ENCODE measurements around the gene BAD. TPM values are rescaled to one million over a fixed set of nuclear protein-coding genes. Genes with fewer than 3 reads are reported as not detected.

Gene BAD
- total RNA-seq, 2 donors from 2014 or later: 140 to 161 TPM

GRCh38 chr11:64244966-64245365, 39.5 kb downstream of the BAD start:
- no peaks in the 10 kb centered on the region for H3K36me3 ChIP-seq
- DNase-seq (ENCODE audit: low spot score): no peak
- H3K4me1 ChIP-seq (replicated peaks): peaks cover 15% of the 10 kb centered on the region
- H3K9me3 ChIP-seq: no peaks in the 10 kb centered on the region
- H3K4me3 ChIP-seq: peak overlapping the region in 1 of 2 donors; percentile 52
- H3K27me3 ChIP-seq (replicated peaks; ENCODE audit: insufficient read depth): no peaks in the 10 kb centered on the region
- peak overlapping the region; percentile 71 to 84 for H3K27ac ChIP-seq
- WGBS: 36% methylated on average over 6 of the region's 6 CpGs
- TF ChIP-seq POLR2AphosphoS5 (IDR thresholded peaks at IDR 0.05) (no peak), CTCF (IDR thresholded peaks at IDR 0.05) (no peak), POLR2A (IDR thresholded peaks at IDR 0.05) (no peak)
- intact Hi-C loops (cut with DNase I): no loop called here

- intact Hi-C loops (cut with DNase I): no loop called here
- H3K4me3 ChIP-seq: no peak overlapping the region
- no peak for DNase-seq (ENCODE audit: low spot score)
- no peak overlapping the region for H3K27ac ChIP-seq
- TF ChIP-seq POLR2AphosphoS5 (IDR thresholded peaks at IDR 0.05) (no peak), CTCF (IDR thresholded peaks at IDR 0.05) (no peak), POLR2A (IDR thresholded peaks at IDR 0.05) (no peak)
- H3K9me3 ChIP-seq: no peaks in the 10 kb centered on the region
- H3K27me3 ChIP-seq (replicated peaks; ENCODE audit: insufficient read depth): no peaks in the 10 kb centered on the region
- H3K36me3 ChIP-seq: no peaks in the 10 kb centered on the region
- 73% methylated on average over 5 of the region's 5 CpGs for WGBS
- H3K4me1 ChIP-seq (replicated peaks): peaks cover 15% of the 10 kb centered on the region
These were observed 40.4 kb downstream of the BAD start for GRCh38 chr11:64244107-64244506.

- Histone ChIP-seq H3K4me3 (no peak overlapping the region), H3K36me3 (no peaks in the 10 kb centered on the region), H3K9me3 (no peaks in the 10 kb centered on the region), H3K27ac (peak overlapping the region in 1 of 2 donors; percentile 95), H3K4me1 (replicated peaks) (peaks cover 18% of the 10 kb centered on the region), H3K27me3 (replicated peaks; ENCODE audit: insufficient read depth) (no peaks in the 10 kb centered on the region)
- intact Hi-C loops (cut with DNase I): no loop called here
- no peak for DNase-seq (ENCODE audit: low spot score)
- TF ChIP-seq POLR2A (IDR thresholded peaks at IDR 0.05): no peak
- no peak for TF ChIP-seq POLR2AphosphoS5 (IDR thresholded peaks at IDR 0.05)
- no peak for TF ChIP-seq CTCF (IDR thresholded peaks at IDR 0.05)
- 87% methylated on average over 8 of the region's 8 CpGs for WGBS
These were observed 41.1 kb downstream of the BAD start for GRCh38 chr11:64243236-64243854.

GRCh38 chr11:64241491-64242374, 42.7 kb downstream of the BAD start:
- Histone ChIP-seq H3K27ac (peak overlapping the region; percentile 95 to 96), H3K36me3 (no peaks in the 10 kb centered on the region), H3K9me3 (no peaks in the 10 kb centered on the region), H3K27me3 (replicated peaks; ENCODE audit: insufficient read depth) (no peaks in the 10 kb centered on the region), H3K4me3 (peak overlapping the region; percentile 71 to 91), H3K4me1 (replicated peaks) (peaks cover 29% of the 10 kb centered on the region)
- under 1% methylated on average over 52 of the region's 63 CpGs for WGBS
- TF ChIP-seq CTCF (IDR thresholded peaks at IDR 0.05) (peak in 1 of 4 experiments; percentile 27), POLR2AphosphoS5 (IDR thresholded peaks at IDR 0.05) (peak; percentile 80), POLR2A (IDR thresholded peaks at IDR 0.05) (peak; percentile 95)
- intact Hi-C loops (cut with DNase I): no loop called here
- DNase-seq (ENCODE audit: low spot score): no peak
